ENCODE data around the gene ARHGAP18. TPM values are rescaled to one million over a fixed set of nuclear protein-coding genes. Genes with fewer than 3 reads are reported as not detected.

ARHGAP18 gene
- total and polyA plus RNA-seq, 2 of the 13 experiments (the other 11 are each of a cell fraction or from before 2014, with no cell fraction given): 58.2 to 115 TPM

- TF ChIP-seq MIER2 (CRISPR knock-in tag; IDR thresholded peaks at IDR 0.05) (peak; percentile 67; the same call in 1 of the 2 replicates), ZNF510 (CRISPR knock-in tag; IDR thresholded peaks at IDR 0.05; ENCODE audit: low read depth) (peak; percentile 94), PTBP1 (IDR thresholded peaks at IDR 0.05; ENCODE audit: low read depth, low read length, poor library complexity, severe bottlenecking) (no peak), HBP1 (CRISPR knock-in tag; IDR thresholded peaks at IDR 0.05; ENCODE audit: low read depth) (peak; percentile 71; the same call in 1 of the 2 replicates), MIXL1 (CRISPR knock-in tag; IDR thresholded peaks at IDR 0.05) (peak; percentile 91), ZNF451 (CRISPR knock-in tag; IDR thresholded peaks at IDR 0.05) (peak; percentile 88), KMT2B (CRISPR knock-in tag; IDR thresholded peaks at IDR 0.05) (peak; percentile 83), NR2C2 (CRISPR knock-in tag; IDR thresholded peaks at IDR 0.05; ENCODE audit: borderline replicate concordance) (0 out of 2 replicates have a peak, but pooled peaks have one; percentile 29), ZBTB43 (CRISPR knock-in tag; conservative IDR thresholded peaks at IDR 0.05) (peak; percentile 64; the same call in 1 of the 2 replicates), ZSCAN25 (CRISPR knock-in tag; IDR thresholded peaks at IDR 0.05) (no peak), NR2F1 (CRISPR knock-in tag; IDR thresholded peaks at IDR 0.05) (no peak), PLRG1 (conservative IDR thresholded peaks at IDR 0.05) (no peak), ZBTB8A (CRISPR knock-in tag; IDR thresholded peaks at IDR 0.05; ENCODE audit: borderline replicate concordance, low read depth) (no peak), CHD2 (IDR thresholded peaks at IDR 0.05; ENCODE audit: low read depth, low read length) (no peak; the same call in 1 of the 2 replicates), TBX2 (CRISPR knock-in tag; IDR thresholded peaks at IDR 0.05; ENCODE audit: borderline replicate concordance) (peak; percentile 93), CENPX (CRISPR knock-in tag; IDR thresholded peaks at IDR 0.05) (no peak), ZNF205 (CRISPR knock-in tag; IDR thresholded peaks at IDR 0.05) (peak; percentile 15; the same call in 1 of the 2 replicates), NCOA1 (CRISPR knock-in tag; IDR thresholded peaks at IDR 0.05) (no peak), FOXC1 (CRISPR knock-in tag; IDR thresholded peaks at IDR 0.05; ENCODE audit: borderline replicate concordance) (peak; percentile 90), FOXJ3 (CRISPR knock-in tag; IDR thresholded peaks at IDR 0.05; ENCODE audit: borderline replicate concordance) (peak; percentile 44; the same call in 1 of the 2 replicates), ARNT2 (CRISPR knock-in tag; IDR thresholded peaks at IDR 0.05; ENCODE audit: low read depth) (peak; percentile 66; the same call in 1 of the 2 replicates), ZNF558 (CRISPR knock-in tag; IDR thresholded peaks at IDR 0.05; ENCODE audit: borderline replicate concordance) (peak; percentile 97; the same call in 1 of the 2 replicates), TCF7 (IDR thresholded peaks at IDR 0.05; ENCODE audit: low read depth) (peak; percentile 39; the same call in 1 of the 2 replicates), NKX3-1 (CRISPR knock-in tag; IDR thresholded peaks at IDR 0.05) (peak; percentile 28; the same call in 1 of the 2 replicates), ZNF253 (CRISPR knock-in tag; IDR thresholded peaks at IDR 0.05; ENCODE audit: borderline replicate concordance) (no peak), MTA3 (CRISPR knock-in tag; IDR thresholded peaks at IDR 0.05) (no peak), ZBTB33 (CRISPR knock-in tag; IDR thresholded peaks at IDR 0.05) (no peak), ZNF3 (CRISPR knock-in tag; IDR thresholded peaks at IDR 0.05) (peak; percentile 58; the same call in 1 of the 2 replicates)
Measured at GRCh38 chr6:129709769-129710449, at the start of gene ARHGAP18 (continued).
